Measurements from ENCODE around the gene RFX2.
A peak's percentile ranks its signal among the peaks of the same experiment; 100 is the strongest.

RFX2 gene

DNA sequence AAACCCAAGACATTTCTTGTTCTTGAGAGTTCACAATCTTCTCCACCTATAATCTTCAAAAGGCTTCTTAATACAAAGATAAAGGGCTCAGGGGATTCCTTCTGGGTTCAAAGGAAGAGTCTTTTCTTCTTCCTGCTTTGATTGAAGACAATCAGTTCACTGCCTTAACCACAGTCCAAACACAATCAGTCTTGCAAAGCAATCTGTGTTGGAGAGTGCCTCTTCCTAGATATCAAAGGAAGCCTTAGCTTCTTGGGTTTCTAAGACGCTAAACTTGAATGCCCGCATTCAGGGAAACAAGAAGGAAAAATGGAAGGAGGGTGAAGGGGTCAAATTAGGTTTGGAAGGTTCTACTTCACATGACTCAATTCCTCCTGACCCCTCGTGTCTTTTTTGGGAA is 159.6 kb downstream of the RFX2 start:
- DNase-seq: no peak

- DNase-seq: peak; percentile 79
Measured at GRCh38 chr19:5949792-5950305, 160.5 kb downstream of the RFX2 start.

DNA sequence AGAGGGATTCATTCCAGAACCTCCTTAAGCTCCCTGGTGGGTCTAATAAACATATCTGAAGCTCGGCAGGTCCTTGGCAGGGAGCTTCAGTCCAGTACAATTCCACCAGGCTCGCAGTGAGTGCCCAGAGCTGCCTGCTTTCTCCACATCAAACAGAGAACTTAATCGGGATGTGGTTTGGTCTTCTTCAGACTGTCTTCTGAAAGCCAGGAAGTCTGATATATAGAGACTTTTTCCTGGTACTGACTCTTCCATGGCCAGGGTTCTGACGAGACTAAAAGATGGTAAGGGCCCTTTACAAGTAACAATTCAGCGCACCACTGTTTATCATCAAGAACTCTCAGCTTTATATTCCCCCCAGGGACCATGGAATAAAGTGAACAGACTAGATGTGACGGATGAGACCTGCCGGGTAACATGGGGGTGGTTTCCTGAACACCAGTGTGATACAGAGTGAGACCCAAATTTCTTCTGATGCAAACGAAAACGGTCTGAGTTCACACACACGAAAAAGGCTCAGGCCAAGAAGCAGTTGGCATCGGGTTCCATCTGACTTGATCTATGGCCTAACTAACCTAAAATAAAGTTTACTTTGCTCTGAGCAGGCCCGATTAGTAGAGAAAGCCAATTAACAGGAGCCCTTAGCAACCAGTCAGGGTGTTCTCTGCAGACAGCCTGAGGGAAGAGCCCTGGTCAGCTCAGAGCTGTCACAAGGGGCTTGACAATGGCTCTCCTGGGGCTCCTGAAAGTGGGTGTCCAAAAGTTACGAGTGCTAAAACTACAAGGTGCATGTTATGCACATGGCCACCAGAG is 161.3 kb downstream of the RFX2 start:
- no peak for DNase-seq

DNA sequence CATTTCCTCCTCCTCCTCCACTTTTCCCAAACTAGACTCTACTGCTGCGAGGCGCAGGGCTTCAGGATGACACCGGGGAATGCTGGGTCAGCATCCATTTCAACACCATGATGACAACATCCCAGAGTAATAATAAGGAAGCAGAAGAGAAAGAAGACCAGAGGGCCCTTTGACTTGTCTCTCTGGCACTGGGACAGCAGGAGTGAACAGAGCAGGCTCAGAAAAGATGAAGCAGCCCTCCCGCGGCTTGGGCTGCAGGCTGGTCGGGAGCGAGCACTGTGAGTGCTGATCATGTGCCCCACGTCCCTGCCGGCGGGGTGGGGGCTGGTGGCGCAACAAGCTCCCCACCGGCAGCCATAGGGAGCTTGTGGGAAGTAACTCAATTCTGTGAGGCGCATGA is 162.9 kb downstream of the RFX2 start:
- no peak for DNase-seq

GRCh38 chr19:5943623-5944022 is 166.7 kb downstream of the RFX2 start:
- no peak for DNase-seq
